Measurements from ENCODE around the gene BHLHE23.

BHLHE23 gene

GRCh38 chr20:63024573-63025392 is 18.0 kb upstream of the BHLHE23 start:
- DNase-seq, result no peak

DNA sequence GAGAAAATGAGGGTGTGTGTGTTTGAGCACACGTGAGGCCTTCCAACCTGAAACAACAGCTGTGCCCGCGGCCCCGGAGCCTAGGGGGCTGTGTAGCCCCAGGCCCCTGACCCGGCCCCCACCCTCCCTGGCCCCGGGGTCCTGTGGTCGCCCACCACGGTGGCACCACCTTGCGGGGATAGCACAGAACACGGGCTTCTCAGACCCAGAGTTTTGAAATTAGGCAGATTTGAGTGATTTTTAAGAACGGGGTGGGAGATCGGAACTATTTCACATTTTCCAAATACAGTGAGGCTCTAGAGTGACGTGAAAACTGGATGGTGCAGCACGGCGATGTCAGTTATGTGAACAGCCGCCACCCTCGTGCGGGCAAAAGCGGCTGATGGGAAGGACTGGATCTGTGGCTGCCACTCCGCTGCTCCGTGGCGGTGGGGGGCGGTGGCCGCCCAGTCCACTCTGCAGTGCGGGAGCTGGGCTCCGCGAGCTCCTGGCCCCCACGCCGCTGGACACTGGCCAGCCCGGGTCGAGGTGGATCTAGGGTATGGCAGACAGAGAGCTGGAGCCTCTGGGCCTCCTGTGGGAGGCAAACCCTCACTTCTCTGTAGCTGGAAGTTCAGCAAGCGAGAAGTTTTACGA is 17.3 kb upstream of the BHLHE23 start:
- DNase-seq, result no peak

- DNase-seq, result no peak
These were observed 16.5 kb upstream of the BHLHE23 start for GRCh38 chr20:63023071-63023935.

- DNase-seq, result no peak
These were observed 15.7 kb upstream of the BHLHE23 start for GRCh38 chr20:63022501-63022900.

DNA sequence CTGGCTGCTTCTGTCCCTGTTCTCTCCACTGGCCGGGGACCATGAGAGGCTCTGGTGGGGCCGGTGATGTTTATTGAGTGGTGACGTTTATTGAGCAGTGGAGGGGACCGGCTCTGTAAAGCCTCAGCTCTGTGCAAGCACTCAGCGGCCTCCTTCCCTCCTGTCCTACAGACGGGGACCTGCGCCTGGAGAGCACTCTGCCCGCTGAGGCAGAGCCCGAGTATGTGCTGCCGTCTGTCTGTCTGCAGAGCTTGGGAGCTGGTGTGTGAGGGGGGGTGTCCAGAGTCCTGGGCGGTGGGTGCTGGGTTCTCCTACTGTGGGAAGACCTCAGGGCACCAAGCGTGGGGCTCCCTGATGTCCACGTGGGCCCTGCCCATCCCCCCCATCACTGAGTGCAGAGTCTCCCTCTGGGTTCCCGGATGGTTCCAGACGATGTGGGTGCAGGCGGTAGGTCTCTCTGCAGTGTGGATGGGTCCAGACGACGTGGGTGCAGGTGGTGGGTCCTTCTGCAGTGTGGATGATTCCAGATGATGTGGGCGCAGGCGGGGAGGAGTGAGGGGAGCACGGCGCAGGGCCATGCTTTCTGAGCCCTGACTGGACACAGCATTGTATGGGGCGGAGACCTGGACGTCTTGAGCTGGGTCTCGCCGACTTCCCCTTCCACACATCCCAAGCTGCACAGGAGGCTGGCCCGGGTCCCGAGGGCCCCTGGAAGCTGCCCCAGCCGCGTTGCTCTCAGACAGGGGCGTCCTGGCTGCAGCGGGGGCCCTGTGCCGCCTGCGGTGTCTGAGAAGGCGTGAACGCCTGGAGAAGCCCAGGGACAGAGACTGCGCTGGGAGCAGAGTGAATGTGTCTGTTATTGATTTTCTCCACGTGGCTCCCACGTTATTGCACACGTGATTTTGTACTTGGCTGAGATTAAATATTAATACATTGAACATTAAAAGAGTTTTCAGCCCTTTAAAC is 14.9 kb upstream of the BHLHE23 start:
- no peak for DNase-seq

DNA sequence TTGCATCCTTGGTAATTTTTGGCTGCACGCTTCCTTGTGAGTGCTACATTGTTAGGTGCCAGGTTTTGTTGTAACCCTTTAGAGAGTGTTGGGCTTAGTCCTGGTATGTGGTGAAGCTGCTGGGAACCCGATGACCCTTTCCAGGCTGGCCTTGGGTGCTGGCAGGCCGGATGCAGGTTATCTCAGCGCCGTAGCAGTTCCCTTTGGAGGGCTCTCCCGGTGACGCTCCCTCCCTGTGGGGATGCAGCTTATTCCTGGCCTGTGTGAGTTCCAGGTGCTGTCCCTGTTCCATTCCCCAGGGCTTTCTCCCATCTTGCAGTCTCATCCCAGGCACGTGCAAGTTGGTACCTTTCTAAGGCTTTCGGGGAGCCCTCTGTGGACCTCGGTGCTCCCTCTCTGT is 13.9 kb upstream of the BHLHE23 start:
- DNase-seq, result no peak

- no peak for DNase-seq
These were observed 11.2 kb upstream of the BHLHE23 start for GRCh38 chr20:63017826-63018411.

GRCh38 chr20:63017076-63017825 is 10.5 kb upstream of the BHLHE23 start:
- no peak for DNase-seq

DNA sequence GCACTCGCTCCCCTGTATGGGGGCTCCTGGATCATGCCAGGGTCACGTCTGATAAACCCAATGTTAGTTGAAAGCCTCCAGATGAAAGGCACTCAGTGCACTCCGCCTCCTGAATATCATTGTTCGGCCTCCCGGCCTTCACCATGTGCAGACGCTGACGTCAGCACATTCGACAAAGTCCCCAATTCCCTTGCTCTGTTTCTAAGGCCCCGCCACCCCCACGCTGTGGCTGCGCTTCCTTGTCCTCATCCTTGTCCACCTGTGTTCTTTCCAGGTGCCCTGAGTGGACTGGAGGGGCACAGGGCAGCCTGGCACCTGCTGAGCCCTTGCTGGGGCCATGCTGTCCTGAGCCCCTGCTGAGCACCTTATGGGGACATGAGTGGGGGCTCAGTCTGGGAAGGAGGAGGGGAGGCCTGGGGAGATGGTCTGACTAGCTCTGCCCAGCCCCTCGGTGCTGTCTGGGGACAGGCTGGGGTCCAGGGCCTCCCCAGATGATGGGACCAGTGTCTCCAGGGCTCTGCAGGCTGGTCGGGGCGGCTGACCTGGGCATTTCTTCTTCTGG is 9.8 kb upstream of the BHLHE23 start:
- DNase-seq, result no peak

GRCh38 chr20:63015662-63016361 is 9.0 kb upstream of the BHLHE23 start:
- DNase-seq, result no peak

GRCh38 chr20:63015147-63015661 is 8.4 kb upstream of the BHLHE23 start:
- DNase-seq, result no peak

DNA sequence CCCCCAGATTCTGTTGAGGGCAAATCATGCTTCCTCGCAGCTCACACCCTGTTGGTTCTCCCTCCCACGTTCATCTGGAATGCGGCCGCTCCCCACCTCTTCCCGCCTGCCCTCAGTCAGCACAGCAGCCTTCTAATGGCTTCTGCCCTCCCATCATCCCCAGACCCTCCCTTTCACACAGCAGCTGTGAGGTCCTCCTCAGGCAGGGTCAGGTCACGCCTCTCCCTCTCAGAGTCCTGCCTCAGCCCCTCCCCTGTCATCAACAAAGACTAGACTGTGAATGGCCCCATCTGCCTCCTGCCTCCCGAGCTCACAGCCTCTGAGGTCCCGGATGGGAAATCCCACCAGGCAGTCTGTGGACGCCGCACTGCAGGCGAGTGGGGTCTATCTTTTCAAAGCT is 7.9 kb upstream of the BHLHE23 start:
- DNase-seq, result peak; percentile 60

GRCh38 chr20:63014287-63014686 is 7.5 kb upstream of the BHLHE23 start:
- DNase-seq, result no peak

DNA sequence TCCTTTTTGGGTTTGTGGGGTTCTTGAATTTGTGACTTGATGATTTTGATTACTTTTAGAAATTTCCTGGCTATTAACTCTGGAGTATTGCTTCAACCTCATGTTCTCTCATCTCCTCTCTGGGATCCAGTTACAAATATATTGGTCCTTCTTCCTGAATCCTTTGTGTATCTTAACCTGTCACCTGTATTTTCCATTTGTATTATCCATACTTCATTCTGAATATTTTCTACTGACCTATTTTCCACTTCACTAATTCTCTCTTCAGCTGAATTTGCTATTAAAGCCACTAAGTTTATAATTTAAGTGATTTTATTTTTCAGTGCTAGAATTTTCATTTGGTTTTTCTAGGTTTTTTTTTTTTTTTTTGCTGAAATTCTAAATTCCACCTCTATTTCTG is 6.4 kb upstream of the BHLHE23 start:
- no peak for DNase-seq

DNA sequence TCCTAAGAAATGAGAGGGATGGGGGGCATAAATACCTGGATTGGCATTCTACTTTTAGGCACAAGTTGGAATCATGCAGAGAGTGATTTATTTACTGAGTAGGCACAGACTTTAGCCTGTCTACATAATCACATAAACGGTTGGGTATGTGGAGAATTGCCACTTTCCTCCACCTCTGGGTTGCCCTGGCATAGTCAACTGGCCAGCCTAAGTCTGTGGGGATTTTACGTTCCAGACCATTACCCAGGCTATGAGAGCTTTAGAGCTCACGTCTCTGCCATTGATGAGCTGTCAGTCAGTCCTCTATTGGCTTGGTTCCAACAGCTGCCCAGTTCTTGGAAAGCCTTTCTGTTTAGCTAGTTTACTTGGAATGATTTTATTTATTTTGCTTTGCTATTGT is 5.0 kb upstream of the BHLHE23 start:
- DNase-seq, result no peak

GRCh38 chr20:63009988-63010769 is 3.4 kb upstream of the BHLHE23 start:
- DNase-seq, result peak; percentile 45

DNA sequence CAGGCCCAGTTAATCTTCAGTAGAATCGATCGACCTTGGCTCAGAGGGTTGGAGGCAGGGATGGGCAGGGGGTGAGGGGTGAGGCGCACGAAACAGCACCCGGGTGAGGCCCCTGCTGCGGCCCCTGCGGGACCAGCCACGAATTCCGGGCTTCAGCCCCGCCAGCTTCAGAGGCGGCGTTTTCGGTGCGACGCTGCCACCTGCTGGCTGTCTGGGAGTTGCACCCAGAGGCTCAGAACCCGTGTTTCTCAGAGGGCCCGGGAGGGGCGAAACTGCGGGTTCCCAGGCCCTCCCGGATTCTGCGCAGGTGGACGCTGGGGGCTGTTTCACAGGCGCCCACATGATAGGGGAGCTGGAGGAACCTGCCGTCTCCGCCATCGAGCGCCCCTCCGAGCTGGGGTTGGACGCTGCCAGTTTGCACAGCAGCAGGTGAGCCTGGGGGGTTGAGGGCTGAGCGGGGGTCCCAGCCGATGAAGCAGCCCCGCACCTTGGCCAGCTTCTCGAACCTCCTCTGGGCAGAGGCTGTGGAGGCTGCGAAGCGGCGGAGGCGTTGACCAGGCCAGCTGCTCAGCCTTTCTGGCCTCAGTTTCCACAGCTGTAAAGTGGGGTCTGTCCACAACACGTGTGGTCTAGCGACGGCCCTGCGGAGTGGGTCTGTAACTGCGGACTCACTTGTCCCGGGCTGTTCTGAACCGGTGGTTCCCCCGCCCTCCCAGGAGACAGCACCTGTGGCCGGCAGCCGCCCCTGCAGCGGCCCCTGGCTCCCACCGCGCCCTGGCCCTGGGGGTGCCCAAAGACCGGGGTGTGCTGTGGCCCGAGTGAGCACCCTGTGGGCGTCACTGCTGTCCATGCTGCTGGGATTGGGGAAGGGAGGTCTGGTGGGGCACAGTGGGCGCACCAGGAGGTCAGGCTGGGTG is 2.5 kb upstream of the BHLHE23 start:
- peak; percentile 61 for DNase-seq

DNA sequence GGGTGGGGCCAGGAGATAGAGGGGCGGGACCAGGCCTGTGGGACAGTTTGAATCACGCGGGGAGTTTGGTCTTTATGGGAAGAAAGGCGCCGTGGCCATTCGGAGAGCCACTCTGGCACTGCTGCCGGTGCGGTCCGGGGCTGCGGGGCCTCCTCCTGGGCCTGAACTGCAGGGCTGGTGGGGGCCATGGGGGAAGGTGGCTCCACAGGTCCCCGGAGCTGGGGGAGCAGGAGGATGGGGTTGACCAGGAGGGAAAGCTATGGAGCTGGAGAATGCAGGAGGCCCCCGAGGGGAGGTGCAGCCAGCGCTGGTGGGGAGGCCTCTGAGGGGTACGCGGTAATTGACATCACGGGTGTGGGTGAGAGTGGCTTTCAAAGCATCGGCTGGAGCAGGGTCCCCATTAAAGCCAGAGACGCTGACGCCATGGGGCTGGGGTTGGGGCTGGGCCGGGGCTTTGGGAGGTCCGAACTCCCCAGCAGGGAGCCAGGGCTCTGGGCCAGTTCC is 1.8 kb upstream of the BHLHE23 start:
- no peak for DNase-seq

All from NCI-H146 (cell line).